Kidney (tissue), 14 donors: ENCODE results near the gene MEX3A. TPM values are rescaled to one million over a fixed set of nuclear protein-coding genes. Genes with fewer than 3 reads are reported as not detected.

ENCODE experiments used
- DNase-seq, 5 donors: peaks; one replicate each; pipeline ENCODE4 v3.0.0-alpha.2; 2013 to 2020
- FAIRE-seq: peaks from 2 replicates; lab custom pipeline; 2012; peaks lifted over from hg19 to GRCh38; lab: Jason Lieb, UNC
- H3K27ac ChIP-seq, 2 donors: one replicate each; pipeline ENCODE4 v1.7.0; 2013; ENCODE audit warnings: low read depth in 2 of 2, low read length in 2 of 2, inconsistent platforms in 1 of 2
- H3K27me3 ChIP-seq: one replicate; pipeline ENCODE4 v1.7.1; 2013; ENCODE audit warnings: low read length, inconsistent platforms; ENCODE audit not compliant: control insufficient read depth, insufficient read depth
- H3K36me3 ChIP-seq, 3 donors: one replicate each; pipeline versions ENCODE4 v1.7.0 to v1.7.1; 2013; ENCODE audit warnings: low read length in 3 of 3, control low read depth in 1 of 3, inconsistent platforms in 1 of 3; ENCODE audit not compliant: insufficient read depth in 3 of 3, control insufficient read depth in 2 of 3
- H3K4me1 ChIP-seq, 3 donors: one replicate each; pipeline versions ENCODE4 v1.7.0 to v1.7.1; 2013; ENCODE audit warnings: low read length in 3 of 3, inconsistent platforms in 1 of 3, low read depth in 1 of 3; ENCODE audit not compliant: control insufficient read depth in 2 of 3, insufficient read depth in 2 of 3
- H3K4me3 ChIP-seq, 3 donors: one replicate each; pipeline versions ENCODE4 v1.7.0 to v1.8.1; 2013; ENCODE audit warnings: low read length in 3 of 3, control low read depth in 1 of 3, inconsistent platforms in 1 of 3
- H3K9ac ChIP-seq, 3 donors: one replicate each; pipeline versions ENCODE4 v1.7.0 to v1.7.1; 2013; ENCODE audit warnings: low read length in 3 of 3, control low read depth in 1 of 3, inconsistent platforms in 1 of 3
- H3K9me3 ChIP-seq, 3 donors: one replicate each; pipeline versions ENCODE4 v1.7.0 to v1.7.1; 2013; ENCODE audit warnings: low read length in 3 of 3, control low read depth in 1 of 3, inconsistent platforms in 1 of 3; ENCODE audit not compliant: control insufficient read depth in 2 of 3, insufficient read depth in 1 of 3
- CTCF ChIP-seq: IDR thresholded peaks from 3 replicates; pipeline ENCODE4 v1.5.1; 2012; ENCODE audit warnings: mild to moderate bottlenecking, moderate library complexity, borderline replicate concordance; ENCODE audit not compliant: insufficient read depth; ENCODE audit errors: extremely low read depth
- intact Hi-C: fragments of 100-400 bp; cut with DNase I; formaldehyde crosslinking; loops from one replicate; pipeline ENCODE4 v1.11.1; 2022
- polyA plus RNA-seq: library from polyadenylated mRNA; stranded (reverse); fragments of 350-450 nt; fragmentation: Illumina TruSeq; extraction: RNeasy Lipid Tissue Mini Kit (QIAGEN cat#74804); gene quantifications from one replicate; pipeline ENCODE4 v1.2.3, GENCODE V29; 2014; ENCODE audit warnings: low read depth, low replicate concordance; ENCODE audit not compliant: insufficient read depth
- total RNA-seq: library from RNA; stranded (reverse); fragmentation: NEBNext Ultra II Directional; extraction: Animal tissue kit (Norgen Biotek cat#: 25700); gene quantifications from one replicate; pipeline ENCODE4 v1.2.1, GENCODE V29; 2021
- donor health status: control.
- donor health status: control.
- donor health status: control.
- donor health status: control.
- donor health status: control.
- donor health status: DM: yes; HTN: yes; CAD: no.
- donor health status: Normal renal cell carcinoma (clear cell type).

MEX3A gene
- total and polyA plus RNA-seq, 2 donors from 2014 or later, result 1.0 to 1.7 TPM

GRCh38 chr1:156110252-156110651, 28.0 kb upstream of the MEX3A start:
- intact Hi-C loops, result no loop called here
- no peak overlapping the region for H3K4me3 ChIP-seq
- no peaks in the 10 kb centered on the region for H3K9me3 ChIP-seq
- no peaks in the 10 kb centered on the region for H3K36me3 ChIP-seq
- no peak overlapping the region for H3K9ac ChIP-seq
- no peak for TF ChIP-seq CTCF
- H3K4me1 ChIP-seq, result peaks cover 0 to 13% (median 12%) of the 10 kb centered on the region in 3 donors
- no peaks in the 10 kb centered on the region for H3K27me3 ChIP-seq
- no peak overlapping the region for H3K27ac ChIP-seq
- DNase-seq (no peak), FAIRE-seq (no peak)

DNA sequence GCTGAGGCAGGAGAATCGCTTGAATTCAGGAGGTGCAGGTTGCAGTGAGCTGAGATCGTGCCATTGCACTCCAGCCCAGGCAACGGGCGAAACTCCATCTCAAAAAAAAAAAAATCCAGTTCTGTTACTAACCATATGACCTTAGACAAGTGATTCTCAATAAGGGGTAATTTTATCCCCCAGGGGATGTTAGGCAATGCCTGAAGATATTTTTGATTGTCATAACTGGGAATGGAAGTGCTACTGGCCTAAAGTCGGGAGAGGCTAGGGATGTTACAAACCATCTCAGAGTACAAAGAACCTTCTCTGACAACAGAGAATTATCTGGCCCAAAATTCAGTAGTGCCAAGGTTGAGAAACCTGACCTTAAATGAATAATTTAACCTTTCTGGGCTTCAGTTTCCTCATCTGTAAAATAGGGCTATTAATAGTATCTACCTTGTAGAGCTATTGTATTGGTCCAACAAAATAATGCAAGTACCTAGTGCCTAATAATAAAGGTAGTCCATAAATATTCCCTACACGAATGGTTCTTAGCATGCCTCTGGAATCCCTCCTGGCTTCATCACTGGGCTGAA, 26.5 kb upstream of the MEX3A start:
- no peak for FAIRE-seq
- intact Hi-C loops, result no loop called here
- no peak overlapping the region for H3K9ac ChIP-seq
- no peak for DNase-seq
- H3K27me3 ChIP-seq, result no peaks in the 10 kb centered on the region
- H3K36me3 ChIP-seq, result no peaks in the 10 kb centered on the region
- H3K27ac ChIP-seq, result no peak overlapping the region
- no peak for TF ChIP-seq CTCF
- H3K4me1 ChIP-seq, result peaks cover 4 to 24% (median 16%) of the 10 kb centered on the region in 3 donors
- no peak overlapping the region for H3K4me3 ChIP-seq
- H3K9me3 ChIP-seq, result no peaks in the 10 kb centered on the region

GRCh38 chr1:156108057-156108456, 25.8 kb upstream of the MEX3A start:
- no peak for TF ChIP-seq CTCF
- peaks cover 4 to 31% (median 23%) of the 10 kb centered on the region in 3 donors for H3K4me1 ChIP-seq
- no peaks in the 10 kb centered on the region for H3K9me3 ChIP-seq
- H3K9ac ChIP-seq, result no peak overlapping the region
- intact Hi-C loops, result no loop called here
- DNase-seq (no peak), FAIRE-seq (no peak)
- H3K4me3 ChIP-seq, result no peak overlapping the region
- H3K36me3 ChIP-seq, result no peaks in the 10 kb centered on the region
- H3K27ac ChIP-seq, result no peak overlapping the region
- no peaks in the 10 kb centered on the region for H3K27me3 ChIP-seq
